K562 (cell line): ENCODE data around the gene SUSD3. TPM values are rescaled to one million over a fixed set of nuclear protein-coding genes. Genes with fewer than 3 reads are reported as not detected.

Experiments
- ATAC-seq: fragments of 200-7000 bp; cut with Tn5 transposase; 3 replicates; pipeline ENCODE4 v1.9.1; 2020; ENCODE audit warnings: moderate library complexity
- BruUV-seq: library from RNA; stranded (reverse); fragments of 400-500 nt; replicated peaks from 2 replicates; lab custom pipeline; 2021; lab: Mats Ljungman, UMichigan
- CTCF ChIA-PET: fragments of 300-600 bp; formaldehyde crosslinking; extraction: SDS; loops from one replicate; lab custom pipeline; 2021; ENCODE audit warnings: low intra/inter-chr PET ratio; lab: Yijun Ruan, JAX
- POLR2A ChIA-PET: fragments of 300-600, 350-650 bp; sonication (Branson Sonifier 250); formaldehyde crosslinking; extraction: SDS; loops from one replicate; lab custom pipeline; 2021; ENCODE audit warnings: antibody characterized with exemption, inconsistent platforms; lab: Yijun Ruan, JAX
- DNase-seq, 4 experiments: peaks; one replicate each; pipeline versions ENCODE4 v3.0.0 to v3.0.0-alpha.2; 2011 to 2018; ENCODE audit warnings: low spot score in 3 of 4, mixed read lengths in 3 of 4; ENCODE audit errors: extremely low read depth in 1 of 4
- FAIRE-seq: peaks from 2 replicates; lab custom pipeline; 2011; peaks lifted over from hg19 to GRCh38; lab: Jason Lieb, UNC
- H2AFZ ChIP-seq: 2 replicates; pipeline ENCODE4 v1.6.0; 2011; ENCODE audit warnings: low read depth, low read length, control low read depth, inconsistent platforms
- H3K27ac ChIP-seq: fragments of 200-600 bp; 3 replicates; pipeline ENCODE4 v1.8.0; 2011; ENCODE audit warnings: low read depth, mild to moderate bottlenecking, control low read depth, inconsistent platforms, low read length, moderate library complexity, mixed read lengths; ENCODE audit errors: extremely low read depth
- H3K27me3 ChIP-seq, 2 experiments: fragments of 300-600 bp in 1 of 2; 2 replicates in 1 of 2; 3 replicates in 1 of 2; pipeline versions ENCODE4 v1.6.0 to v1.8.0; 2011; ENCODE audit warnings: inconsistent platforms in 2 of 2, low read length in 2 of 2, mild to moderate bottlenecking in 1 of 2, mixed read lengths in 1 of 2, moderate library complexity in 1 of 2; ENCODE audit not compliant: control insufficient read depth in 2 of 2, insufficient read depth in 2 of 2
- H3K36me3 ChIP-seq: fragments of 300-600 bp; 3 replicates; pipeline ENCODE4 v1.8.0; 2011; ENCODE audit warnings: mild to moderate bottlenecking, low read length, inconsistent platforms; ENCODE audit not compliant: control insufficient read depth, insufficient read depth
- H3K4me1 ChIP-seq, 2 experiments: fragments of 200-600 bp in 1 of 2; replicated peaks in 1 of 2; 2 replicates in 1 of 2; 3 replicates in 1 of 2; pipeline versions ENCODE4 v1.5.1 to v1.8.0; 2011; ENCODE audit warnings: inconsistent platforms in 2 of 2, low read length in 2 of 2, mild to moderate bottlenecking in 1 of 2, mixed read lengths in 1 of 2, moderate library complexity in 1 of 2; ENCODE audit not compliant: control insufficient read depth in 2 of 2, insufficient read depth in 2 of 2
- H3K4me2 ChIP-seq: 2 replicates; pipeline ENCODE4 v1.6.1; 2011; ENCODE audit warnings: low read length, control low read depth, inconsistent platforms, mixed read lengths; ENCODE audit not compliant: insufficient read depth
- H3K4me3 ChIP-seq: fragments of 200-600 bp; sonication (generic), shearing (Covaris generic); 2 replicates; pipeline ENCODE4 v1.5.1; 2016; ENCODE audit warnings: control low read depth, inconsistent platforms
- H3K79me2 ChIP-seq: fragments of 200-600 bp; 3 replicates; pipeline ENCODE4 v1.8.0; 2011; ENCODE audit warnings: low read length, inconsistent platforms; ENCODE audit not compliant: control insufficient read depth, insufficient read depth
- H3K9ac ChIP-seq, 2 experiments: 2 replicates each; pipeline versions ENCODE4 v1.6.0 to v1.6.1; 2011; ENCODE audit warnings: low read depth in 2 of 2, low read length in 2 of 2, control low read depth in 1 of 2, inconsistent platforms in 1 of 2, mild to moderate bottlenecking in 1 of 2, mixed read lengths in 1 of 2; ENCODE audit not compliant: insufficient read depth in 1 of 2
- H3K9me1 ChIP-seq: one replicate; pipeline ENCODE4 v1.6.0; 2011; ENCODE audit warnings: inconsistent platforms, mild to moderate bottlenecking, low read length, moderate library complexity; ENCODE audit not compliant: control insufficient read depth, insufficient read depth
- H3K9me3 ChIP-seq: replicated peaks from 2 replicates; pipeline ENCODE4 v1.5.1; 2011; ENCODE audit warnings: low read depth, low read length, inconsistent platforms; ENCODE audit not compliant: control insufficient read depth, insufficient read depth
- H4K20me1 ChIP-seq: replicated peaks from 2 replicates; pipeline ENCODE4 v1.6.1; 2011; ENCODE audit warnings: low read length, inconsistent platforms, mixed read lengths; ENCODE audit not compliant: control insufficient read depth, insufficient read depth
- CC2D1A ChIP-seq: fragments of 450-650 bp; IDR thresholded peaks from 2 replicates; pipeline ENCODE4 v1.6.1; 2017; ENCODE audit warnings: mild to moderate bottlenecking
- ELF2 ChIP-seq: fragments of 250-450 bp; sonication (Bioruptor Pico); IDR thresholded peaks from 2 replicates; pipeline ENCODE4 v1.5.0; 2021; ENCODE audit warnings: mild to moderate bottlenecking
- GATAD2A ChIP-seq: fragments of 450-650 bp; IDR thresholded peaks from 2 replicates; pipeline ENCODE4 v1.6.1; 2017
- GTF2B ChIP-seq: IDR thresholded peaks from 2 replicates; pipeline ENCODE4 v1.6.1; 2011; ENCODE audit not compliant: insufficient read length; ENCODE audit errors: extremely low read depth
- GTF2F1 ChIP-seq: IDR thresholded peaks from 2 replicates; pipeline ENCODE4 v1.6.1; 2011; ENCODE audit warnings: low read depth, low read length, improper control_type of control experiment
- IRF2 ChIP-seq: sonication (generic); formaldehyde crosslinking; IDR thresholded peaks from 2 replicates; pipeline ENCODE4 v1.8.1; 2022; ENCODE audit warnings: mild to moderate bottlenecking, missing genetic modification reagents
- KHSRP ChIP-seq: fragments of 450-650 bp; IDR thresholded peaks from 2 replicates; pipeline ENCODE4 v1.6.1; 2017
- NFATC3 ChIP-seq: fragments of 450-650 bp; IDR thresholded peaks from 2 replicates; pipeline ENCODE4 v1.6.1; 2017; ENCODE audit warnings: mild to moderate bottlenecking
- NFE2L1 ChIP-seq: fragments of 450-650 bp; IDR thresholded peaks from 2 replicates; pipeline ENCODE4 v1.6.1; 2016; ENCODE audit warnings: missing genetic modification characterization, low read depth, mild to moderate bottlenecking, missing compliant biosample characterization, moderate library complexity, borderline replicate concordance
- NR2F6 ChIP-seq: fragments of 450-650 bp; formaldehyde crosslinking; IDR thresholded peaks from 2 replicates; pipeline ENCODE4 v1.4.0; 2020; ENCODE audit warnings: mild to moderate bottlenecking
- NR3C1 ChIP-seq: sonication (generic); formaldehyde crosslinking; IDR thresholded peaks from 2 replicates; pipeline ENCODE4 v1.8.1; 2022; ENCODE audit warnings: missing genetic modification reagents
- SMAD1 ChIP-seq: fragments of 150-350 bp; IDR thresholded peaks from 2 replicates; pipeline ENCODE4 v1.6.1; 2014; ENCODE audit warnings: low read length, low read depth; ENCODE audit not compliant: partially characterized antibody
- SRSF9 ChIP-seq: fragments of 200-400 bp; formaldehyde crosslinking; IDR thresholded peaks from 2 replicates; pipeline ENCODE4 v1.6.1; 2017; ENCODE audit warnings: low read depth, low read length, borderline replicate concordance
- TCF3 ChIP-seq: sonication (generic); formaldehyde crosslinking; IDR thresholded peaks from 2 replicates; pipeline ENCODE4 v1.4.0; 2020; ENCODE audit warnings: mild to moderate bottlenecking, missing genetic modification reagents
- WHSC1 ChIP-seq: IDR thresholded peaks from one replicate; pipeline ENCODE4 v1.6.1; 2012; ENCODE audit warnings: low read length, control low read depth, inconsistent platforms
- ZBTB1 ChIP-seq: sonication (generic); formaldehyde crosslinking; IDR thresholded peaks from 2 replicates; pipeline ENCODE4 v1.8.1; 2023; ENCODE audit warnings: missing genetic modification reagents, low read depth, mild to moderate bottlenecking, borderline replicate concordance
- WGBS: fragments of 100-300 bp; shearing (Covaris generic); methylation state at CpG from one replicate; pipeline ENCODE4 v1.1.6; 2016; ENCODE audit warnings: low coverage, mixed read lengths; ENCODE audit not compliant: insufficient coverage; ENCODE audit errors: missing lambda C conversion rate; 5-methylcytosine and 5-hydroxymethylcytosine counted together
- in situ Hi-C: fragments of 300-500 bp; cut with MboI; formaldehyde crosslinking; loops from 4 replicates; pipeline ENCODE4 v1.15.0; 2018; ENCODE audit warnings: inconsistent platforms, mixed read lengths
- intact Hi-C: fragments of 100-400 bp; cut with micrococcal nuclease; formaldehyde crosslinking; loops from 2 replicates; pipeline ENCODE4 v1.14.2; 2022
- polyA plus RNA-seq, 8 experiments: library from polyadenylated mRNA; depleted of rRNA in 4 of 8; stranded (reverse) in 5 of 8; unstranded in 3 of 8; fragments of >200 nt; fragmentation: Nextera tagmentation in 2 of 8; fragmentation: Illumina TruSeq in 1 of 8; extraction: Ambion mirVana in 2 of 8; extraction: Trizol in 1 of 8; gene quantifications; 2 replicates each; pipeline versions ENCODE4 v1.2.1 to v1.2.3, GENCODE V29; 2011 to 2014; ENCODE audit warnings: inconsistent platforms in 1 of 8, missing spikeins in 1 of 8
- total RNA-seq, 7 experiments: library from RNA; depleted of rRNA in 6 of 7; stranded (reverse); fragments of >200 nt in 6 of 7; fragmentation: Illumina TruSeq in 2 of 7; extraction: Trizol in 2 of 7; gene quantifications; 2 replicates each; pipeline versions ENCODE4 v1.2.1 to v1.2.3, GENCODE V29; 2011 to 2021; ENCODE audit warnings: low replicate concordance in 1 of 7

Gene SUSD3
- total and polyA plus RNA-seq, 9 of the 15 experiments (the other 6 are each of a cell fraction or from before 2014, with no cell fraction given): 1.3 to 21.7 (median 11.4) TPM

GRCh38 chr9:93040409-93040808 lies 18.1 kb upstream of the SUSD3 start:
- no TSS peak for BruUV-seq
- H2AFZ ChIP-seq: no peak overlapping the region
- no peaks in the 10 kb centered on the region for H4K20me1 ChIP-seq
- FAIRE-seq (no peak), DNase-seq (no peak), ATAC-seq (no peak)
- no peaks in the 10 kb centered on the region for H3K9me3 ChIP-seq
- peaks cover 0 to 7% of the 10 kb centered on the region in 2 experiments; a peak in 2 of 5 replicates for H3K27me3 ChIP-seq
- POLR2A ChIA-PET: interaction anchor here (0.6 to 1.9 kb wide), 2 partner anchors 13 to 26 kb away, joined by 3 to 4 read pairs; no protein-coding TSS in a partner anchor
- no peak overlapping the region for H3K4me3 ChIP-seq
- H3K79me2 ChIP-seq: no peaks in the 10 kb centered on the region
- WGBS: 39% methylated on average over 7 of the region's 7 CpGs
- intact Hi-C loops (no loop called here), in situ Hi-C loops (no loop called here)
- H3K4me1 ChIP-seq: peaks cover 7 to 33% of the 10 kb centered on the region in 2 experiments; a peak in 3 of 5 replicates
- H3K4me2 ChIP-seq: no peak overlapping the region
- H3K36me3 ChIP-seq: no peaks in the 10 kb centered on the region
- H3K27ac ChIP-seq: no peak overlapping the region
- no peaks in the 10 kb centered on the region for H3K9me1 ChIP-seq
- no peak overlapping the region; a peak in 1 of 4 replicates for H3K9ac ChIP-seq
- TF ChIP-seq SRSF9 (no peak), NFATC3 (no peak), SMAD1 (no peak), WHSC1 (no peak), GTF2F1 (no peak), KHSRP (no peak), IRF2 (CRISPR knock-in tag) (no peak), ELF2 (CRISPR knock-in tag) (no peak), NR2F6 (CRISPR knock-in tag) (no peak), CC2D1A (no peak), NR3C1 (CRISPR knock-in tag) (no peak), NFE2L1 (tag) (no peak), TCF3 (CRISPR knock-in tag) (no peak), ZBTB1 (CRISPR knock-in tag) (no peak), GATAD2A (no peak), GTF2B (no peak)
- TF ChIP-seq, all 486 proteins: peak for 0
- CTCF ChIA-PET: no interaction called here
